ENCODE measurements around the gene CTAGE8.
"Not testable (repeated sequence)": the region's sequence is repeated elsewhere in the genome, so short reads cannot be mapped to it uniquely, and the experiment has no call there.

CTAGE8 gene, protein sequence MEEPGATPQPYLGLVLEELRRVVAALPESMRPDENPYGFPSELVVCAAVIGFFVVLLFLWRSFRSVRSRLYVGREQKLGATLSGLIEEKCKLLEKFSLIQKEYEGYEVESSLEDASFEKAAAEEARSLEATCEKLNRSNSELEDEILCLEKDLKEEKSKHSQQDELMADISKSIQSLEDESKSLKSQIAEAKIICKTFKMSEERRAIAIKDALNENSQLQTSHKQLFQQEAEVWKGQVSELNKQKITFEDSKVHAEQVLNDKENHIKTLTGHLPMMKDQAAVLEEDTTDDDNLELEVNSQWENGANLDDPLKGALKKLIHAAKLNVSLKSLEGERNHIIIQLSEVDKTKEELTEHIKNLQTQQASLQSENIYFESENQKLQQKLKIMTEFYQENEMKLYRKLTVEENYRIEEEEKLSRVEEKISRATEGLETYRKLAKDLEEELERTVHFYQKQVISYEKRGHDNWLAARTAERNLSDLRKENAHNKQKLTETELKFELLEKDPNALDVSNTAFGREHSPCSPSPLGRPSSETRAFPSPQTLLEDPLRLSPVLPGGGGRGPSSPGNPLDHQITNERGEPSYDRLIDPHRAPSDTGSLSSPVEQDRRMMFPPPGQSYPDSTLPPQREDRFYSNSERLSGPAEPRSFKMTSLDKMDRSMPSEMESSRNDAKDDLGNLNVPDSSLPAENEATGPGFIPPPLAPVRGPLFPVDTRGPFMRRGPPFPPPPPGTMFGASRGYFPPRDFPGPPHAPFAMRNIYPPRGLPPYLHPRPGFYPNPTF

DNA sequence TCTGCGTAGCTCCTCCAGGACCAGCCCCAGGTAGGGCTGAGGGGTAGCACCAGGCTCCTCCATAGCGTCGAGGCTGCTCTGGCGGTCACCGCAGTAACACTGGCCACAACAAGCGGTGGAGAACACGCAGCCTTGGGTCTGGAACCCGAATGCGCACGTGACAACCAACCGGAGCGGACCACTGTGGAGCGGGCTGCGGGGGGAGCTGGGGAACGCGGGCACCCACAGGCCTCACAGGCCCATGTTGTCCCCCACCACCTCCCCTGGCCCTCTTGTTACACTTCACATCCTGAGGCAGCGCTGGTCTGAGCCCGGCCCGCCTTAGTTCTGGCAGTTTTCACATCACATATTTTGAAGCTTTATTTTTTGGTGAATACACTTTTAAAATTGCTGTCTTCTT lies at the start of gene CTAGE8:
Gene CTAGE8 (minus strand): TSS at position 101 of the 400 bp plus-strand sequence. CDS start 38 bp downstream, at position 63.
- not testable (repeated sequence) for DNase-seq (ENCODE audit: low read depth, low spot score); H3K27ac ChIP-seq

DNA sequence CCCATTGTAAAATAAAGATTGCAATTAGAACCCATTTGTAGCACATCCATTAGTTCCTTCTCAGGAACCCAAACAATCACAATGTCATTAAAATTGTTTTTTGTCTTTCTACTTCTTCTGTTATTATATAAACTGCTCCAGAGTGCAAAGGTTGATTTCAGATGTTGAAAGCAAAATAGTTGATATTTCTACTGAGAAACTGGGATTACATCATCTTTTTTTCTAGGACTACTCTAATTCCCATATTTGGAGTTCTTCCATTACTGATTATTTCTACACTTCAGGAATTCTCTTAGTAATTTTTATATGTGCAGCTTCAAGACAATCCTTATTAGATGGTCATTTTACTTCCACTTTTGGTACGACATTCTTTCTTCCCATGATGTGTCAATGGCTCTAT lies 48.4 kb upstream of the CTAGE8 start:
- H3K27ac ChIP-seq; DNase-seq (ENCODE audit: low read depth, low spot score): not testable (repeated sequence)

DNA sequence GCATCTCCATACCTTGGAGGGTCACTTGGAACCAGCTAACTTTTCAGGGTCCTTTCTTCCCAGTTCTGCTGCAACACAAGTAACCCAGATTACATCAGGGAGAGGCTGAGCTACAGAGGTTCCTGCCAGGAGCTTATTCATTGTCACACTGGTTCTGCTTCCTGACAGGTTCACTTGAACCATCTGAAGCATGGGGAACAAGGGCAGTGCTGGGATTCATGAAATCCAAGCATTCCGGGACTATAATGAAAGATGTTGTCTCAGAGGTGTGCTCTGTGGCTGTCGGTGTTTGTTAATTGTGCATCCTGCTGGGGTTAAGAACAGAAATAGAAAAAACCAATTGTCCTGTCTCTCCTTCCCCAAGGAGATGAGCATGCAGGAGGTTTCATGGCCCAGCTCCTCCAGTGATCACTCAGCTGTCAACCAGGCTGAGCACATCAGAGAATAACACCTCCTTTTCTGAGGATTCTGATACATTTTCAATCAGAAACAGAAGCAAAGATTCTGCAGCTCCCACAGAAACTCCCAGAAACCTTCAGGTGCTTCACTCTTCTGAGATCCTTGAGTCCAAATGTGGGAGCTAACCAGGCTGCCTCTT lies 42.9 kb upstream of the CTAGE8 start, which contains the start of gene OR2A1:
Gene OR2A1 (plus strand): TSS at position 548 of the 598 bp plus-strand sequence. CDS start 5,706 bp downstream, outside the sequence.
- DNase-seq (ENCODE audit: low read depth, low spot score); H3K27ac ChIP-seq: not testable (repeated sequence)

DNA sequence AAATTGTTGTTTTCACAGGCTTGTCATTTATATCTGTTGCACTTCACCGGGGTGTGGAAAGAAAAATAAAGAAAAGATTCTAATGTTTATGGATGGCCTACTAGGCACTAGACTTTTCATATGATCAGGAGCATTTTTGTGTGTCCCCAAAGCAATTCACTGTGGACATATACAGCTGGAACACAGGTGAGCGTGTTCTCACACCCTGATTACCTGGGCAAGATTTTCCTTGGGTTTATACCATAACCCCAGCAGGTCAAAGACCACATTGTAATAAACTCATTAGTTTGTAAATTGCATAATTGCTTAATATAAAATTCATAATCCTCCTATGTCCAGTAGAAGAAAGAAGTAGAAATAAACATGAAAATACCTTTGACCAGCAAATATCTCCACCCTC lies 42.1 kb upstream of the CTAGE8 start:
- not testable (repeated sequence) for DNase-seq (ENCODE audit: low read depth, low spot score); H3K27ac ChIP-seq

DNA sequence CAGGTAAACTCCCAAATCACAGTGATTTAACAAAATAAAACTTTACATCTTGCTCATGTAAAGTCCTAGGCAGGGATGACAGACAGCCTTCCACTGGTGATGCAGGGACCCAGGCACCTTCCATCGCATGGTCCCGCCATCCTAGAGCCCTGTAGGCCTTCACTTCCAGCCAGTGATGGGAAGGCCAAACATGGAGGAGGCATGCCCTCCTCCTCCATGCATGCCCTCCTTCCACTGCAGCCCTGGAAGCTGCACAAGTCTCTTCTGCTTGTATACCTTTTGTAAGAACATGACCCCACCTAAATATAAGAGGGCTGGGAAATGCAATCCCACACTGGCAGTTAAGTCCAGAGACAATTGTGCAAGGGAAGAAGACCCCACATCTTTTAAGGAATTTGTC lies 40.6 kb upstream of the CTAGE8 start:
- not testable (repeated sequence) for DNase-seq (ENCODE audit: low read depth, low spot score)

DNA sequence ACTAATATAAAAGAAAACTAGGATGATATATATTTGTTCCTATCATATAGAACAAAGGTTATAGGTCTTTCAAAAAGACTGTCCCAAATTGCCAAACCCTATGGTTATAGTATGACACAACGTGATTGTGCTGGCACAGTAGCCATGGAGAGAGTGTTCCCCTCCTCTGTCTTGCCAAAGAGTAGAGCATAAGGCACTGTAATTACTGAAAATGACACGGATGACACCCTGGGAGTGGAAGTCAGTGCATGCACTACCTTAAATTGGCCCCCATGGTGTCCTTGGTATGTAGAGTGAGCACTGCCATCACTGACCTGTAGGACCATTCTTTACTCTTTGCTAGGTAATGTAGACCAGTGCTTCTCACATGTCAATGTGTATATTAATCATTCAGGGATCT lies 36.1 kb upstream of the CTAGE8 start:
- DNase-seq (ENCODE audit: low read depth, low spot score); H3K27ac ChIP-seq: not testable (repeated sequence)

More for the DNA sequence above, 40.6 kb upstream of the CTAGE8 start:
- not testable (repeated sequence) for H3K27ac ChIP-seq

DNA sequence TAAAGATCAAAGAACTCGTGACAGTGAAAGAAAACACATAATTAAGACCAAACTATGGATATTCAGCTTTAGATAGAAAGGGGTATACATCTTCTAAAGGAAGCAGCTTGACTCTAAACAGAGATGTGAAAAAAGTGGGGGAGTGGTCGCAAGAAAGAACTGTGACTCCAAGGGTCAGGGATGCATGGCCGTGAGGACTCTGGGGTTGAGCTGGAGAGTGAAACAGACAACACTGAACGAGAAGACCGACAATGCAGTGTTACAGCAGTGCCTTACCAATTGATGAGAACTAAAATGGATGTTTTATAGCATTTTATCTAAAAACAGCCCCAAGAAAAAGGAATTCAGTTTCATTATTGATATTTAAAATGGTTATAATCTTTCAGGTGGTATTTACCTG lies 34.5 kb upstream of the CTAGE8 start:
- not testable (repeated sequence) for H3K27ac ChIP-seq; DNase-seq (ENCODE audit: low read depth, low spot score)

DNA sequence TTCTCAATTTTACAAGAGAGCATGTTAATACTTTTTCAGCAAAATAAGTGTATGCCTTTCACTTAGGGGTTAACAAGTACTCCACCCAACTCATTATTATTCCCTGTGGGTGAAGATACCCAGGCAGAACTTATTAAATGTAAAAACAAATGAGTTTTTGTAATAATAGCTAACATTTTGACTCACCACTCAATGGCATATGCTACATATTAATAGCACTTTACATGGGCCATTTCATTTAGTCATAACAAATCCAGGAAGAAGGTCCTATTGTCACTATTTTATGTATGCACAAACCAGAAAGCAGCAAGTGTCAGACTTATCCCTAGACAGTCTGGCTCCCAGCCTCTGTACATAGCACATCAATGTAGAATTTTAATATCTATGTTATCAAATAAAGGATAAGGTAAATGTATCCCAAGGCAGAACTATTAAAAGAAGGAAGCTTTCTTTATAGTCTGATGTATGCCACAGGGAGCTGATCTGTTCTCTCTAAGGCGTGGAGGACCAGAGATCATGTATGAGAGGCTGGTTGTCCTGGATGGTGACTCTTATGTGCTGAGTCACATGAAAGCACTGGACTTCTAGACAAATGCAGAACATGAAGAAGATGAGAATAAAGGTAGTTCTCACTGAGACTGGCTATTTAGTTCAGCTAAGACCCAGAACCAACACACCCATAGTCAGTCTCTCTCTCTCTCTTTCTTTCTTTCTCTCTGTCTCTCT lies 33.7 kb upstream of the CTAGE8 start:
- not testable (repeated sequence) for H3K27ac ChIP-seq; DNase-seq (ENCODE audit: low read depth, low spot score)

DNA sequence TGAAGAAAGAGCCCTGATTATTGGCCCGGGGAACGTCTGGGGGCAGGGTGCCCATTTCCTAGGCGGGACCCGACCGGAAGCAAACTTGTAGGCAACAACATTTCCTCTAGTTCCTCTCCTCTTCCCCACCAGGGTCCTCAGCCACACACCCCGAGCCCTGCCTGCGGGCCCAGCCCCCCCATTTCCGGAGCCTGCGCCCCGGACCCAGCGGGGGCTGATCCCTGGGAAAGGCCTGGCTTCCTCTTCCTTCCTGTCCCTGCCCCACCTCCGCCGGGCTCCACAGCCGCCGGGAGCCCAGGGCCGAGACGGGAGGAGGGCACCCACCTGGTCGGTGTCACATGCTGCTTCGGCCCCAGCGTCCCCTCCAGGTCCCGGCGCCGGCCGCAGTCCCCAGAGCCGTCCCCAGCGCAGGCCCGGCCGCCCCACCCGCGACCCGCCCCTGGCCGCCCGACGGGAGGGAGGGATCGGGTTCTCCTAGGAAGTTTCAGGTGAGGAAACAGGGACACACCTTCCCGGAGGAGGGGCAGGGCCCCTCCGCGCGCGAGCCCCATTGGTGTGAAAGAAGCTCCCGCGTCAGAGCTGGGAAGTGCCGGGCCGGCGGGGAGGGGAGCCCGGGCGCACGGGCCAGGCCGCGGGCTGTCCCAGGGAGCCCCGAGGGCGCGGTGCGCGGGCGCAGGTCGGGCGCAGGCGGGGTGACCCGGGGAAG lies 24.9 kb upstream of the CTAGE8 start:
- DNase-seq (ENCODE audit: low read depth, low spot score); H3K27ac ChIP-seq: not testable (repeated sequence)

DNA sequence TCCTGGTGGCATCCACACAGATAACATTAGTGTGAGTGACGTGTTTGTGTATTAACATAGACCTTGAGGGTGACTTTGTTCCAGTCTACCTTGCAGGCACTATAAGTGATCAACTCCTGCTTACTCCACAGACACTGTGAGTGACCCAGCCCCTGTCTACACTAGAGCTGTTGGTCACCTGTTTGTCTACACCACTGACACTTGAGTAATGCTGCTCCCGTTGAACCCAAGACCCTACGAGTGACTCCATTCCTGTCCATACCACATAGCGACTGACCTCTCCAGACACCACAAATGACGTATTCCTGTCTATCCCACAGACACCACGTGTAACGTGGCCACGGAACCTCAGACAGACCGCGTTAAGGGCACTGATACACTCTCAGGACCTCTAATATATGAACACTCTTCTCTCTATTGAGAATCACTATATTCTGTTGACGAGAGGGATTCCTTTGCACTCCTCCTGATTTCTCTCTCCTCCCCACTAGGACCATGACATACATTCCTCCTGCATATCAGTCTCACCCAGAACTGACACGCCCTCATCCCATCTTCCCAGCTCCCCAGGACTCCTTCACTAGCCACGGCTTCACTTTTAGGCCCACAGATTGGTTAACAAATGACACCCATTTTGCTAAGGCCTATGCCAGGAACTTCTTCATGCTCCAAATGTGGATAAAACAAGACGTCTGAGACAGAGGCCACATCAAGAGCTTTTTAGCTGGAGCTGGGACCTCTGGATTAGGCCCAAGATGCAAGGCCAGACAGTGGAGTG lies 23.5 kb upstream of the CTAGE8 start:
- H3K27ac ChIP-seq; DNase-seq (ENCODE audit: low read depth, low spot score): not testable (repeated sequence)

DNA sequence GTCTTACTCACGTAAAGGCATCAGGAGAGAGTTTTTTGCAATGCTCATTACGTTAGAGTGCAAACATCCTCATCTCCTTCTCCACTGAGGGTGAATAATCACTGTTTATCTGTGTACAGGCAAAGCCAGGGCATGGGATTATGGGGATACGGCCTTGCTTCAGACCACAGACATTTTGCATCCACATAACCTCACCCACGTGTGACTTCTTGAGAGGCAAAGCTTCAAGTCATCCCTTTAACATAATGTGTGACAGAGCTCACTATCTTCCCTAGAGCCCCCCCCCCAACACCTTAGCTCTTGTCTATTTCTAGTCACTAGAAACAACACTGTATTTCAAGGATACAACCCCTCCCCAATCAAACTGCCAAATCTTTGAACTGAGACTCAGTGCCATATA lies 22.5 kb upstream of the CTAGE8 start:
- H3K27ac ChIP-seq; DNase-seq (ENCODE audit: low read depth, low spot score): not testable (repeated sequence)

DNA sequence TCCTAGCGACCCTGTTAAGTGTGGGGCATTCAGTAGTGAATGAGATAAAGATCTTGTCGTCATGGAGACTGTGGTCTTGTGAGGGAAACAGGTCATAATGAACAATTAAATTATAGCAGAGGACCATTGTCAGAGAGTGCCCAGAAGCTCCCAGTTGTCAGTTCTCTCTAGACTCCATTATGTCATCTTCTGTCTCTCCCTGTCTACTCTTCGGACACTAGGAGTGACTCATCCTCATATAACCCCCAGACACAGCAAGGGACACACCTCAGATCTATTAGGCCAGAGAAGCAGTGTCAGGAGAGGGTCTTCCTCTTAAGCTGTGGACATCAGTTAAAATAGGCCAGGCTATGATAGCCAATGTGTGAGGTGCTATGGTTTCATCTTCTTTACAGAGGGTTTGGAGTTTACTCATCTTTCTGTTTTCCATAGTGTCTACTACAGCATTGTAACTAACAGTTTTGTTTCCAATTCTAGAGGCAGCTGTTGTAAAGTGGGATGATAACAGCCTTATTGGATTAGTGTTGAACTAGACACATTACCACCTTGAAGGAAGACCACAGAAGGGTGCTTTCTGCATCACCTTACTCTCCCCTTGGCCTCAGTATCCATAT lies 18.2 kb upstream of the CTAGE8 start:
- not testable (repeated sequence) for H3K27ac ChIP-seq; DNase-seq (ENCODE audit: low read depth, low spot score)

DNA sequence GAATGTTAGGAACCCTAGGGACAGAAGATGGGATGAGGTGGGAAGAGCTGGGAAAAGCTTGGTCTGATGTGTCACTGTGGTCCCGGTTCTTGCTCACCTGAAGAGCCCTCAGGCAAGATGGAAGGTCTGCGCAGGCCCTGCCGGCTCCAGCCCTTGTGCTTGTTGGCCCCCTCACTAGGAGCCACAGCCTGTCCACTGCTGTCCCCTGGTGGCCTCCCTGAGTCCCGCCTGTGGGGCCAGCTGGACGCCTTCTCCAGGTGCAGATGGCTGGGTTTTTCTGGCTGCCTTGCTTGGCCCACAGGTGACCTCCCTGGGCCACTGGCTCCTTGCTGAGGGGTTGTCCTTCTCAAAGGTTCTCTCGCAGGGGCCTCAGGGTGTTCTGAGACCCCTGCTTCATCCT lies 14.6 kb upstream of the CTAGE8 start:
- H3K27ac ChIP-seq; DNase-seq (ENCODE audit: low read depth, low spot score): not testable (repeated sequence)

DNA sequence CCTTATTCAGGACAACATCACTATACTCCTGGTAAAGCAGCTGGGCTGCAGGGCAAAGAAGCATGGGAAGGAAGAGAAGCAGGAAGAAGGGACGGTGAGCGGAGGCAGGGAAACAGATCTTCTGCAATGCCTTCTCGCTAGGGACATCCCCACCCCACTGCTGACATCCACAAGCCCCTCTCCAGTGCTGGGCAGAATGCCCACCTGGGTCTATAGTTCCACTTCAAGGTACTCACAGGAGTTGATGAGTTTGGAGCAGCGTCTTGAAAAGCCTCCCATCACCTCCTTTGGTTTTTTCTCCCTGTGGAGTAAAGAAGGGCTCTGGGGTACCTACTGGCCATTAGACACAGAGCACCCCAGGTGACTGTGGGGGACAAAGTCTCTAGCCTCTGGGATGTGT lies 13.4 kb upstream of the CTAGE8 start:
- not testable (repeated sequence) for DNase-seq (ENCODE audit: low read depth, low spot score); H3K27ac ChIP-seq

DNA sequence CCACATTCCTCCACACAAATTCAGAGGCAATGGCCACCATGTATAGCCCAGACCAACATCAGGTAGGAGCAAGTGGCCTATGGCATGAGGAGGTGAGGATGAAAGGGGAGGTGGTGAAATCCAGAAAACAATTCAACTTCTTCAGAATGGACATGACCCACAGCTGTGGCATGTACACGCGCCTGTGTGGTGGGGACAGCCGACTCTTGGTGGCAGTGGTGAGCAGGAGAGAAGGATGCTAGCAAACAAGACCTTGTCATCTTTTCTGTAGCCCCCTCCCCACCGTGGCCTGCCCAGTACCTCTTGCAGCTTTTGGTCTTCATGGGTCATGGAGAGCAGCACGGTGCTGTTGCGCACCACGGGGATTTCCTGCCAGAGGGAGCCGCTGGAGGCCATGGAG lies 12.9 kb upstream of the CTAGE8 start:
- not testable (repeated sequence) for H3K27ac ChIP-seq; DNase-seq (ENCODE audit: low read depth, low spot score)

DNA sequence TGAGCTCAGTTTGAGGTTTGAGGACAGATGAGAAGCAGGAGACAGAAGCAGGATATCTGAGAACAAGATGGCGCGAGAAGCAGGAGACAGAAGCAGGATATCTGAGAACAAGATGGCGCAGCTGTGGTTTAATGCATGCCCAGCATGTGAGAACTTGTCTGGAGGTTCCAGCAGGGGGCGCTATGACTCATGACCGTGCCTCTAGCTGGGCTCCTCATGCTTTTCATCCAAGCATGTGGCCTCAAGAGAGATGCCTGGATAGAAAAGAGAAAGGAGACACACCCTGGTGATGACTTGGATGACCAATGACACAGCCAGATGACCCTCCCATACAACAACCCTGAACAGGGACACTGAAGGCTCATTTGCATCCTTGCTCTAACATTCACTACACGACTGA lies 10.9 kb upstream of the CTAGE8 start:
- not testable (repeated sequence) for H3K27ac ChIP-seq; DNase-seq (ENCODE audit: low read depth, low spot score)

DNA sequence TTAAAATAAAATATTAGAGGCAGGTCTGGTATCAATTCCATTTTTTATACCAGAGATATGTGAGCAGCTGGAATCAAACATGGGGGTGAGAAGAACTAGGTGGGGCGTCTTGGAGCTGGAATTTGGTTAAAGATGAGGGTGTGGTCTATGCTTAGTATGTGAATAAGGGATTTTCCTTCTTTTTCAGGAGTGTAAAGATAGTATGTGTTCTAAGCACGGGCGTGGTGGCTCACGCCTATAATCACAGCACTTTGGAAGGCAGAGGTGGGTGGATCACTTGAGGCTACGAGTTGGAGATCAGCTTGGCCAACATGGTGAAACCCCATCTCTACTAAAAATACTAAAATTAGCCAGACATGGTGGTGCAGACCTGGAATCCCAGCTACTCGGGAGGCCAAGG lies 6.2 kb upstream of the CTAGE8 start:
- not testable (repeated sequence) for DNase-seq (ENCODE audit: low read depth, low spot score); H3K27ac ChIP-seq

DNA sequence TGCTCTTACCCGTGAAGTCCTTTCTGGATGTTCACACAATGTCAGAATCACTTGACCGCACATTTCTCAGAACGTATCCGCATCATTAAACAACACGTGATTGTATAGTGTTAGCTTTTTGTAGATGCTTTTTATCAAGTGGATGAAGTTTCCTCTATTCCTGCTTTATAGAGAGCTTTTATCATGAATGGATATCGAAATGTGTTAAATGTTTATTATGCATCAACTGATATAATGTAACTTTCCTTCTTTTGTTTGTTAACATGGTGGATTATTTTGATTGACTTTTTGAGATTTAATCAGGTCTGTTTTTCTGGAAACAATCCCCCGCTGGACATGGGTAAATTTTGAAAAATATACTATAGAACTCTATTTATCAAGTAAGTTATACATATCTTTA lies 4.4 kb downstream of the CTAGE8 start, which contains the start of gene OR2A7:
Gene OR2A7 (minus strand): TSS at position 101 of the 400 bp plus-strand sequence. CDS start 5,164 bp downstream, outside the sequence.
- not testable (repeated sequence) for DNase-seq (ENCODE audit: low read depth, low spot score)

More for the DNA sequence above, 4.4 kb downstream of the CTAGE8 start, which contains the start of gene OR2A7:
- H3K27ac ChIP-seq: not testable (repeated sequence)
